Fibroblast of pulmonary artery (primary cell): ENCODE measurements around the gene HACL1.

Experiments
- DNase-seq: peaks from one replicate; pipeline ENCODE4 v3.0.0-alpha.2; 2010; ENCODE audit warnings: low read depth
- H3K4me3 ChIP-seq: replicated peaks from 2 replicates; pipeline ENCODE4 v1.5.1; 2011; ENCODE audit warnings: low read depth, mild to moderate bottlenecking, control low read depth, low read length, moderate library complexity
- CTCF ChIP-seq: IDR thresholded peaks from 2 replicates; pipeline ENCODE4 v1.5.1; 2011; ENCODE audit warnings: mild to moderate bottlenecking, control low read depth, low read length, inconsistent platforms; ENCODE audit errors: missing control alignments

The HACL1 gene

GRCh38 chr3:15601399-15602145 lies at the start of gene HACL1, which contains the start of gene BTD:
TSS of gene HACL1 (minus strand) at chr3:15601569. CDS start at chr3:15601463, 106 bp downstream.
TSS of gene BTD (plus strand) at chr3:15601745. CDS start at chr3:15635440, 33,695 bp downstream.
- peak; percentile 99 for DNase-seq
- TF ChIP-seq CTCF: peak; percentile 28
- peak within 1 kb of the TSS; percentile 100 for H3K4me3 ChIP-seq

- no peak for DNase-seq
- H3K4me3 ChIP-seq: no peak overlapping the region
- no peak for TF ChIP-seq CTCF
Observed at GRCh38 chr3:15649858-15650257, 48.5 kb upstream of the HACL1 start.

- H3K4me3 ChIP-seq: no peak overlapping the region
- DNase-seq: no peak
- TF ChIP-seq CTCF: no peak
Observed at GRCh38 chr3:15649341-15649740, 48.0 kb upstream of the HACL1 start.

- H3K4me3 ChIP-seq: peak overlapping the region; percentile 24
- DNase-seq: peak; percentile 97
- no peak for TF ChIP-seq CTCF
Observed at GRCh38 chr3:15647611-15648167, 46.3 kb upstream of the HACL1 start.

- no peak for TF ChIP-seq CTCF
- DNase-seq: peak; percentile 98
- H3K4me3 ChIP-seq: peak overlapping the region; percentile 24
Observed at GRCh38 chr3:15646851-15647511, 45.6 kb upstream of the HACL1 start.

- no peak overlapping the region for H3K4me3 ChIP-seq
Observed at GRCh38 chr3:15645740-15646501, 44.6 kb upstream of the HACL1 start.

More at GRCh38 chr3:15645740-15646501, 44.6 kb upstream of the HACL1 start:
- DNase-seq: peak; percentile 94
- no peak for TF ChIP-seq CTCF
